Mononuclear cell (primary cell): Measurements from ENCODE around the gene MUTYH. TPM values are rescaled to one million over a fixed set of nuclear protein-coding genes. Genes with fewer than 3 reads are reported as not detected.
A peak's percentile ranks its signal among the peaks of the same experiment; 100 is the strongest.

Experiments
- H3K27me3 ChIP-seq: 2 replicates; pipeline ENCODE4 v1.6.0; 2011; ENCODE audit warnings: low read length, control low read depth; ENCODE audit not compliant: insufficient read depth
- H3K4me1 ChIP-seq: 2 replicates; pipeline ENCODE4 v1.5.1; 2011; ENCODE audit warnings: mild to moderate bottlenecking, low read length, control low read depth; ENCODE audit not compliant: insufficient read depth
- H3K4me3 ChIP-seq: 2 replicates; pipeline ENCODE4 v1.5.1; 2011; ENCODE audit warnings: mild to moderate bottlenecking, low read length, moderate library complexity
- H3K9me3 ChIP-seq: 2 replicates; pipeline ENCODE4 v1.5.1; 2011; ENCODE audit warnings: low read depth, mild to moderate bottlenecking, control low read depth, low read length
- total RNA-seq: library from RNA; depleted of rRNA; stranded (reverse); fragments of >200 nt; gene quantifications from one replicate; pipeline ENCODE4 v1.2.3, GENCODE V29; 2012

MUTYH gene
- total RNA-seq, 1 donor, result 16.4 TPM

GRCh38 chr1:45335855-45336324 is 4.3 kb downstream of the MUTYH start:
- H3K4me3 ChIP-seq, result no peak overlapping the region
- H3K27me3 ChIP-seq, result no peaks in the 10 kb centered on the region
- H3K9me3 ChIP-seq, result no peaks in the 10 kb centered on the region
- peaks cover 26% of the 10 kb centered on the region for H3K4me1 ChIP-seq

DNA sequence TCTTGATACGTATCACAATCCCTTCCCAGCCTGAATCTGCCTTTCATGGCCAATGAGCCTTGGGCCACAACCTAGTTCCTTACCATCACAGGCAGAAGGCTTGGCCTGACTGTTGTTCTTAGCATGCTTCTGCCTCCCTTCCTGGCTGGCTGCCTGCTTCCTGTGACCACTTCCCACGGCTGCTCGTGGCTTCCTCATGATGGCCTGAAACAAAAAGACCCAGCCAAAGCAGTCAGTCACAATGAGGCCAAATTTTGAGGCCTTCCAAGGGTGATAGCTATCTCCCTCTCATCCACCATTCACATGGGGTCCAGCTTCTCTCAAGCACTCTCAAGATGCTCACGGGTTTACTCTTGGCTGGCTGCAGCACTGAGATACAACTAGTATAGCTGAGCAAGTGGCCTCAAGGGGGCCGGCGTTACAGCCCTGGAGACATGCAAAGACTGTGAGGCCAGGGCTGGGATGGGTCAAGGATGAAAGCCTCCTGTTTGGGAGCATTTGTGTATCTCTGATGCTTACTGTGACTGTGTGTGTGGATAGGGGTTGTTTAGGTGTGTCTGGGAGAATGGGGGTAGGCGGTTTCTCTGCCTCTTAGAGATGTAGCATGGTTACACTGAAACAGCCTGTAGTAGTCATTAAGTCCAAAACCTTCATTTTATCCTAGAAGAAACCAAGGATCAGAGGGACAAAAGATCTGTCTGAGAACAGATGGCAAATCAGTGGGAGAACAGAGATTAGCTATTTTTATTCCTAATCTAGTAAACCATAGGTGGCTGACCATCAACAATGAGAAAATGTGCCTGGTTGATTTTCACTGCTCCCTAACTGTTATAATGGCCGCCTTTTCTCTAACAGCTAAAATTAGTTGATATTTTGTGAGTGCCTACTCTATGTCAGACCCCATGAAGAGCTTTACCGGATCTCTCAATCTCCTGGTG is 5.7 kb downstream of the MUTYH start:
- no peaks in the 10 kb centered on the region for H3K27me3 ChIP-seq
- H3K9me3 ChIP-seq, result no peaks in the 10 kb centered on the region
- no peak overlapping the region for H3K4me3 ChIP-seq
- H3K4me1 ChIP-seq, result peaks cover 21% of the 10 kb centered on the region

DNA sequence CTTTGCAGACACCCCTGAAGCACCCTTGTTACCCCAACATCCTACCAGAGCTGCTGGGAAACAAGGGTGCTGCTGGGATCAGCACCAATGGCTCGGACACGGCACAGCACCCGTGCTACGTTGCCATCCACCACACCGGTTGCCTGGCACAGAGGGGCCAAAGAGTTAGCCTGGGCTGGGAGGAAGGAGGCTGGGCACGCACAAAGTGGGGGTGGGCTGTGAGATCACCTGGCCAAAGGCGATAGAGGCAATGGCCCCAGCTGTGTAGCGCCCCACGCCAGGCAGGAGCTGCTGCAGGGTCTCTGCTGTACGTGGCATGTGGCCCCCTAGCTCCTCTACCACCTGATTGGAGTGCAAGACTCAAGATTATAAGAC is 7.9 kb downstream of the MUTYH start:
- Histone ChIP-seq H3K4me1 (peaks cover 20% of the 10 kb centered on the region), H3K27me3 (no peaks in the 10 kb centered on the region), H3K4me3 (no peak overlapping the region), H3K9me3 (no peaks in the 10 kb centered on the region)

- Histone ChIP-seq H3K4me1 (peaks cover 26% of the 10 kb centered on the region), H3K9me3 (no peaks in the 10 kb centered on the region), H3K4me3 (no peak overlapping the region), H3K27me3 (no peaks in the 10 kb centered on the region)
These were observed 8.5 kb downstream of the MUTYH start for GRCh38 chr1:45331436-45332345.

DNA sequence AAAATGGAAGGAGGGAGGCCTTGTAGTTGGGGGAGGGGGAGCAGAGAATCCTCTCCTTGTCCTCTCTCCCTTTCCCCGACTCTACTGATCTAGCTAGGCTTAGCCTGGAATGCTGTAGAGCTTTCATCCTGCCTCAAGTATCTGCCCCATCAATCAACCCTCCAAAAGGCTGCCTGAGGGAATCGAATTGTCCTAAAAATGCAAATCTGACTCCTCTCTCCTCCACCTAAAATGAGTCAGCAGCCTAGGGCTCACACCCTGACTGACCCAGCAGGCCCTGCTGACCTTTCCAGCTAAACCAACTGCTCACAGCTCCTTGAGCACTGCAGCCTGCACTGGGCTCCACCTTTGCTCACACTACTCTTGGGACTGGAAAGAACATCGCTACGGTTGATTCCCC is 10.8 kb downstream of the MUTYH start:
- Histone ChIP-seq H3K4me3 (no peak overlapping the region), H3K9me3 (no peaks in the 10 kb centered on the region), H3K4me1 (peaks cover 29% of the 10 kb centered on the region), H3K27me3 (no peaks in the 10 kb centered on the region)

DNA sequence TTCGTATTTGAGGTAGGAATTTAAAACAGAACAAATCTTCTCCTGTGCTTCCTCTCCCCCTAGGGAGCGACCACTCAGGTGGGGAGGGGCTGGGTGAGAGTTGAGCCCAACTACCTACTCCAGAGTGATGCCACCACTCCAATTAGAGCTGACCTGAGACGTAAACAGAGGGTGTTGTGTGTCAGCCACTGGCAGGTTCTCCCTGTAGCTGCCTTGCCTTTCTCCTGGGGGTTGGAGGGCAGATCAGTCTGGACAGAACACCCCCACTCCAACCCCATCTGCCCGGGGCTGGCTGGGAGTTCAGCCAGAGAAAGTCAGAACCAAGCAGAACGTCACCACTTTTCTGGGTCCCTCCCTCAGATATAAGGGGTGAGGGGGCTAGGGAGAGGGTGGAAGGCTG is 11.6 kb downstream of the MUTYH start:
- Histone ChIP-seq H3K9me3 (no peaks in the 10 kb centered on the region), H3K4me1 (peaks cover 22% of the 10 kb centered on the region), H3K27me3 (no peaks in the 10 kb centered on the region), H3K4me3 (no peak overlapping the region)

- H3K9me3 ChIP-seq, result no peaks in the 10 kb centered on the region
- peaks cover 22% of the 10 kb centered on the region for H3K4me1 ChIP-seq
- no peak overlapping the region for H3K4me3 ChIP-seq
- H3K27me3 ChIP-seq, result no peaks in the 10 kb centered on the region
These were observed 12.4 kb downstream of the MUTYH start for GRCh38 chr1:45327644-45328515.

GRCh38 chr1:45326627-45327623 is 13.3 kb downstream of the MUTYH start, which contains the start of gene HPDL:
TSS of gene HPDL (plus strand) at chr1:45326895. CDS start at chr1:45327149, 254 bp downstream.
- H3K27me3 ChIP-seq, result no peaks in the 10 kb centered on the region
- peaks cover 22% of the 10 kb centered on the region for H3K4me1 ChIP-seq
- H3K4me3 ChIP-seq, result peak within 1 kb of the TSS; percentile 39
- no peaks in the 10 kb centered on the region for H3K9me3 ChIP-seq

DNA sequence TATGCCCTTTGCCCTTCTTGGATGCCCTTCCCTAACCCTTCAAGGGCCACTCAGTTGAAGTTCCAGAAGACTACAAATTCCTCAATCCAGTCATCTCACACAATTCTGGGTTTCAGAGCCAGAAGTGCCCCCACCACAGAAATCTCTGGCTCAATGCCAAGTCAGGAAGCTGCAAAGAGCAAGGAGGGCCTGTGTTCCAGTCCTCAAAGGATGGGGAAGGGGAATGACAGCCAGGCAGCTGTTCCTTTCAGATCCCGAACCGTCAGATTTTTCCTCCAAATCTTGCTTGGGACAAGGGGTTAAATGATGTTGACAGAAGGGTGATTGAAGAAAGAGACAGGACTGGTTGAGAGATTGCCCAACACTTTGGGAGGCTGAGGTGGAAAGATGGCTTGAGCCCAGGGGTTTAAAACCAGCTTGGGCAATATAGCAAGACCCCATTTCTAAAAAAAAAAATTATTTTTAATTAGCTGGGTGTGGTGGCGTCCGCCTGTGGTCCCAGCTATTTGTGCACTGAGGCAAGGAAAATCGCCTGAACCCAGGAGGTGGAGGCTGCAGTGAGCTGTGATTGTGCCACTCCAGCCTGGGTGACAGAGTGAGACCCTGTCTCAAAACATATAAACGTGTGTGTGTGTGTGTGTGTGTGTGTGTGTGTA is 14.3 kb downstream of the MUTYH start:
- Histone ChIP-seq H3K4me1 (peaks cover 22% of the 10 kb centered on the region), H3K27me3 (no peaks in the 10 kb centered on the region), H3K9me3 (no peaks in the 10 kb centered on the region), H3K4me3 (peak overlapping the region; percentile 39)

GRCh38 chr1:45322486-45323040 is 17.7 kb downstream of the MUTYH start:
- Histone ChIP-seq H3K4me1 (peaks cover 14% of the 10 kb centered on the region), H3K27me3 (no peaks in the 10 kb centered on the region), H3K4me3 (no peak overlapping the region), H3K9me3 (no peaks in the 10 kb centered on the region)

DNA sequence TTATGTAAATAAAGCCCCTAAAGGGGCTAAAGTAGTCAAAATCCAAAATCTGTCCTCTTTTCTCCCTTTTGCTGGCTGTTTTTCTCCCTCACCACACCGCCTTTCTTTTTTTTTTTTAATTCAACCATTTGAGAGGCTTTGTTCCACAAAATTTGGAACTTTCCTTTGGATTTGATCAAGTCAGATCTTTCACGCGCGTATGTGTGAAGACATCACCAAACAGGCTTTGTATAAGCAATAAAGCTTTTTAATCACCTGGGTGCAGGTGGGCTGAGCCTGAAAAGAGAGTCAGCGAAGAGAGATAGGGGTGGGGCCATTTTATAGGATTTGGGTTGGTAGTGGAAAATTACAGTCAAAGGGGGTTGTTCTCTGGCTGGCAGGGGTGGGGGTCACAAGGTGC is 18.8 kb downstream of the MUTYH start:
- H3K4me1 ChIP-seq, result peaks cover 3% of the 10 kb centered on the region
- no peaks in the 10 kb centered on the region for H3K27me3 ChIP-seq
- H3K4me3 ChIP-seq, result no peak overlapping the region
- H3K9me3 ChIP-seq, result no peaks in the 10 kb centered on the region

- Histone ChIP-seq H3K4me1 (no peaks in the 10 kb centered on the region), H3K9me3 (no peaks in the 10 kb centered on the region), H3K4me3 (no peak overlapping the region), H3K27me3 (no peaks in the 10 kb centered on the region)
These were observed 20.5 kb downstream of the MUTYH start for GRCh38 chr1:45319761-45320160.

- H3K4me1 ChIP-seq, result no peaks in the 10 kb centered on the region
- H3K4me3 ChIP-seq, result no peak overlapping the region
- no peaks in the 10 kb centered on the region for H3K27me3 ChIP-seq
- no peaks in the 10 kb centered on the region for H3K9me3 ChIP-seq
These were observed 23.1 kb downstream of the MUTYH start for GRCh38 chr1:45317166-45317565.
